Loucy (cell line): ENCODE data around the gene SYT6.

Experiments
- EZH2phosphoT487 ChIP-seq: fragments of 200-600 bp; IDR thresholded peaks from 2 replicates; pipeline ENCODE4 v1.6.1; 2018; ENCODE audit warnings: antibody characterized with exemption, mild to moderate bottlenecking, moderate library complexity, borderline replicate concordance
- TF ChIP-seq, protein P1 (sequence below): fragments of 200-600 bp; sonication (generic); conservative IDR thresholded peaks from 2 replicates; pipeline ENCODE4 v1.5.1; 2014; ENCODE audit warnings: mild to moderate bottlenecking, antibody characterized with exemption, low read length

DNA sequence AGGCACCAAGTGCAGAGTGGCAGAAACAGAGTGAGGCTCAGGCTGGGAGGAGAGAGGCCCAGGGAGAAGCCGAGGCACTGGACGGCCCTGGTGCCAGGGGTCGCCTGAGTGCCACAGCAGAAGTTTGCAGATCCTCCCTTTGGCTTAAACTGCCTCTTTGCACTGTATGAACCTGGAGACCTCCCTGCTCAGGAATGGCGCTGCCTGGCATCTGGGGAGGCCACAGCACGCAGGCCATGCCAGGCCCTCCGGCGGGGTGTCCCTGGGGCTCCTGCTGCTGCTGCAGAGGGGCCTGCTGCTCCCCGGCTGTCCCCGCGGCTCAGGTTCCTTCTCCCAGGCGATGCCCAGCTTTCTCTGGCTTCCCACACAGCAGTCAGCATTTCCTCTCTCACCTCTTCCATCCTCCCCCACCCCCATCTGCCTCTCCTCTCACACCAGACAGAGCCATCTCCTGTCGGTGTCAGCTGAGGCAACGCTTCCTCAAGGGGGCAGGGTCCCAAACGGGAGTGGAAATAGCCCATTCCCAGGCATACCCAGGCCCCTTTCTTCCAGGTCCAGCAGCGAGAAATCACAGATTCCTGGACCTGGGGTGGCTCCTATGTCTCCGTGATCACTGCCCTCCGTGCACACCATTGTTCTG is 35.2 kb downstream of the SYT6 start:
- TF ChIP-seq, protein P1, sequence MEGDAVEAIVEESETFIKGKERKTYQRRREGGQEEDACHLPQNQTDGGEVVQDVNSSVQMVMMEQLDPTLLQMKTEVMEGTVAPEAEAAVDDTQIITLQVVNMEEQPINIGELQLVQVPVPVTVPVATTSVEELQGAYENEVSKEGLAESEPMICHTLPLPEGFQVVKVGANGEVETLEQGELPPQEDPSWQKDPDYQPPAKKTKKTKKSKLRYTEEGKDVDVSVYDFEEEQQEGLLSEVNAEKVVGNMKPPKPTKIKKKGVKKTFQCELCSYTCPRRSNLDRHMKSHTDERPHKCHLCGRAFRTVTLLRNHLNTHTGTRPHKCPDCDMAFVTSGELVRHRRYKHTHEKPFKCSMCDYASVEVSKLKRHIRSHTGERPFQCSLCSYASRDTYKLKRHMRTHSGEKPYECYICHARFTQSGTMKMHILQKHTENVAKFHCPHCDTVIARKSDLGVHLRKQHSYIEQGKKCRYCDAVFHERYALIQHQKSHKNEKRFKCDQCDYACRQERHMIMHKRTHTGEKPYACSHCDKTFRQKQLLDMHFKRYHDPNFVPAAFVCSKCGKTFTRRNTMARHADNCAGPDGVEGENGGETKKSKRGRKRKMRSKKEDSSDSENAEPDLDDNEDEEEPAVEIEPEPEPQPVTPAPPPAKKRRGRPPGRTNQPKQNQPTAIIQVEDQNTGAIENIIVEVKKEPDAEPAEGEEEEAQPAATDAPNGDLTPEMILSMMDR = no peak
- no peak for TF ChIP-seq EZH2phosphoT487
